Suprapubic skin (tissue), 3 donors: ENCODE data around the gene MARF1.

Experiments used
- EP300 ChIP-seq: sonication (generic); formaldehyde crosslinking; IDR thresholded peaks from one replicate; pipeline ENCODE4 v1.6.1; 2017; ENCODE audit warnings: antibody characterized with exemption
- POLR2A ChIP-seq, 2 donors: fragments of 450-650 bp; IDR thresholded peaks; one replicate each; pipeline ENCODE4 v1.6.1; 2017; ENCODE audit warnings: antibody characterized with exemption in 2 of 2, mild to moderate bottlenecking in 2 of 2, moderate library complexity in 2 of 2
- TF ChIP-seq, protein P1 (sequence below), 2 donors: fragments of 200-600 bp in 1 of 2; fragments of 450-650 bp in 1 of 2; sonication (generic) in 1 of 2; IDR thresholded peaks; one replicate each; pipeline ENCODE4 v1.5.1; 2016 to 2019; ENCODE audit warnings: antibody characterized with exemption in 2 of 2, mild to moderate bottlenecking in 1 of 2, moderate library complexity in 1 of 2

- TF ChIP-seq, protein P1, sequence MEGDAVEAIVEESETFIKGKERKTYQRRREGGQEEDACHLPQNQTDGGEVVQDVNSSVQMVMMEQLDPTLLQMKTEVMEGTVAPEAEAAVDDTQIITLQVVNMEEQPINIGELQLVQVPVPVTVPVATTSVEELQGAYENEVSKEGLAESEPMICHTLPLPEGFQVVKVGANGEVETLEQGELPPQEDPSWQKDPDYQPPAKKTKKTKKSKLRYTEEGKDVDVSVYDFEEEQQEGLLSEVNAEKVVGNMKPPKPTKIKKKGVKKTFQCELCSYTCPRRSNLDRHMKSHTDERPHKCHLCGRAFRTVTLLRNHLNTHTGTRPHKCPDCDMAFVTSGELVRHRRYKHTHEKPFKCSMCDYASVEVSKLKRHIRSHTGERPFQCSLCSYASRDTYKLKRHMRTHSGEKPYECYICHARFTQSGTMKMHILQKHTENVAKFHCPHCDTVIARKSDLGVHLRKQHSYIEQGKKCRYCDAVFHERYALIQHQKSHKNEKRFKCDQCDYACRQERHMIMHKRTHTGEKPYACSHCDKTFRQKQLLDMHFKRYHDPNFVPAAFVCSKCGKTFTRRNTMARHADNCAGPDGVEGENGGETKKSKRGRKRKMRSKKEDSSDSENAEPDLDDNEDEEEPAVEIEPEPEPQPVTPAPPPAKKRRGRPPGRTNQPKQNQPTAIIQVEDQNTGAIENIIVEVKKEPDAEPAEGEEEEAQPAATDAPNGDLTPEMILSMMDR (IDR thresholded peaks at IDR 0.05), result no peak
- TF ChIP-seq POLR2A (IDR thresholded peaks at IDR 0.05) (no peak), EP300 (no peak)
These were observed 32.5 kb downstream of the MARF1 start for GRCh38 chr16:15610369-15610871.
